ENCODE results near the gene SLC9A9.

Gene SLC9A9

GRCh38 chr3:143383421-143383820 is 464.8 kb downstream of the SLC9A9 start:
- no peak for DNase-seq

GRCh38 chr3:143382816-143383215 is 465.5 kb downstream of the SLC9A9 start:
- DNase-seq: no peak

GRCh38 chr3:143380449-143380848 is 467.8 kb downstream of the SLC9A9 start:
- no peak for DNase-seq

- DNase-seq: no peak
Observed at GRCh38 chr3:143375698-143376097, 472.6 kb downstream of the SLC9A9 start.

GRCh38 chr3:143367171-143367570 is 481.1 kb downstream of the SLC9A9 start:
- no peak for DNase-seq

- DNase-seq: no peak
Observed at GRCh38 chr3:143366672-143367071, 481.6 kb downstream of the SLC9A9 start.

- peak; percentile 52 for DNase-seq
Observed at GRCh38 chr3:143363949-143364348, 484.3 kb downstream of the SLC9A9 start.

GRCh38 chr3:143363276-143363675 is 485.0 kb downstream of the SLC9A9 start:
- DNase-seq: no peak

- DNase-seq: no peak
Observed at GRCh38 chr3:143362115-143362991, 485.9 kb downstream of the SLC9A9 start.

- DNase-seq: no peak
Observed at GRCh38 chr3:143361589-143361988, 486.7 kb downstream of the SLC9A9 start.

GRCh38 chr3:143360244-143360643 is 488.0 kb downstream of the SLC9A9 start:
- DNase-seq: no peak

- DNase-seq: no peak
Observed at GRCh38 chr3:143358793-143359491, 489.3 kb downstream of the SLC9A9 start.

- no peak for DNase-seq
Observed at GRCh38 chr3:143358155-143358792, 490.0 kb downstream of the SLC9A9 start.

GRCh38 chr3:143357700-143358099 is 490.6 kb downstream of the SLC9A9 start:
- DNase-seq: no peak

GRCh38 chr3:143356839-143357238 is 491.4 kb downstream of the SLC9A9 start:
- DNase-seq: no peak

GRCh38 chr3:143354342-143354741 is 493.9 kb downstream of the SLC9A9 start:
- DNase-seq: no peak

- peak; percentile 78 for DNase-seq
Observed at GRCh38 chr3:143352850-143353550, 495.3 kb downstream of the SLC9A9 start.

GRCh38 chr3:143351895-143352608 is 496.2 kb downstream of the SLC9A9 start:
- no peak for DNase-seq

GRCh38 chr3:143351354-143351753 is 496.9 kb downstream of the SLC9A9 start:
- DNase-seq: no peak

GRCh38 chr3:143349455-143349854 is 498.8 kb downstream of the SLC9A9 start:
- DNase-seq: no peak

GRCh38 chr3:143348486-143349327 is 499.6 kb downstream of the SLC9A9 start:
- DNase-seq: no peak
